DND-41 (cell line): ENCODE results near the gene CARF.

Experiments
- CTCF ChIP-seq: IDR thresholded peaks from 2 replicates; pipeline ENCODE4 v1.5.1; 2012; ENCODE audit warnings: borderline replicate concordance, low read length, moderate library complexity, mild to moderate bottlenecking; ENCODE audit not compliant: poor library complexity, severe bottlenecking; ENCODE audit errors: extremely low read depth
- EZH2 ChIP-seq: IDR thresholded peaks from 3 replicates; pipeline ENCODE4 v1.6.1; 2012; ENCODE audit warnings: borderline replicate concordance, low read depth, mild to moderate bottlenecking, moderate library complexity, low read length, inconsistent platforms; ENCODE audit not compliant: severe bottlenecking

DNA sequence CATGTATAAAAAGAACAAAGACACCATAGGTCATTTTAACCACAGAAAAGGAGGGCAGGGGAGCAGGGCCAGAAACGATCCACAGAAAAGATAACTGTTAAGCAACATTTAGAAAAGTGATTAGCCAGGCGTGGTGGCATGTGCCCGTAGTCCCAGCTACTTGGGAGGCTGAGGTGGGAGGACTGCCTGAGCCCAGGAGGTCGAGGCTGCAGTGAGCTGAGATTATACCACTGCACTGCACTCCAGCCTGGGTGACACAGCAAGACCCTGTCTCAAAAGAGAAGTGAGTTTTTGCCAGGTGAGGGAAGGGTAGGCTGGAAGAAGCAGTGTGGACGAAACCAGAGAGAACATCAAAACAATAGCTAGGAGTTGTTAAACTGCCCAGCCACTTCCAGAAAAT is 3.9 kb upstream of the CARF start:
- no peak for TF ChIP-seq CTCF
- no peak for TF ChIP-seq EZH2
